OCI-LY7 (cell line): Measurements from ENCODE around the gene GJB5.

Experiments used
- EZH2phosphoT487 ChIP-seq: fragments of 200-600 bp; sonication (generic); IDR thresholded peaks from 2 replicates; pipeline ENCODE4 v1.6.1; 2018; ENCODE audit warnings: low read depth, borderline replicate concordance, mild to moderate bottlenecking, mixed run types, antibody characterized with exemption, low read length, moderate library complexity, mixed read lengths
- TF ChIP-seq, protein P1 (sequence below): fragments of 200-600 bp; sonication (generic); conservative IDR thresholded peaks from 2 replicates; pipeline ENCODE4 v1.5.1; 2014; ENCODE audit warnings: mild to moderate bottlenecking, antibody characterized with exemption, low read length, moderate library complexity, mixed read lengths

- TF ChIP-seq, protein P1, sequence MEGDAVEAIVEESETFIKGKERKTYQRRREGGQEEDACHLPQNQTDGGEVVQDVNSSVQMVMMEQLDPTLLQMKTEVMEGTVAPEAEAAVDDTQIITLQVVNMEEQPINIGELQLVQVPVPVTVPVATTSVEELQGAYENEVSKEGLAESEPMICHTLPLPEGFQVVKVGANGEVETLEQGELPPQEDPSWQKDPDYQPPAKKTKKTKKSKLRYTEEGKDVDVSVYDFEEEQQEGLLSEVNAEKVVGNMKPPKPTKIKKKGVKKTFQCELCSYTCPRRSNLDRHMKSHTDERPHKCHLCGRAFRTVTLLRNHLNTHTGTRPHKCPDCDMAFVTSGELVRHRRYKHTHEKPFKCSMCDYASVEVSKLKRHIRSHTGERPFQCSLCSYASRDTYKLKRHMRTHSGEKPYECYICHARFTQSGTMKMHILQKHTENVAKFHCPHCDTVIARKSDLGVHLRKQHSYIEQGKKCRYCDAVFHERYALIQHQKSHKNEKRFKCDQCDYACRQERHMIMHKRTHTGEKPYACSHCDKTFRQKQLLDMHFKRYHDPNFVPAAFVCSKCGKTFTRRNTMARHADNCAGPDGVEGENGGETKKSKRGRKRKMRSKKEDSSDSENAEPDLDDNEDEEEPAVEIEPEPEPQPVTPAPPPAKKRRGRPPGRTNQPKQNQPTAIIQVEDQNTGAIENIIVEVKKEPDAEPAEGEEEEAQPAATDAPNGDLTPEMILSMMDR: no peak
- no peak for TF ChIP-seq EZH2phosphoT487
Measured at GRCh38 chr1:34758751-34759150, 3.9 kb downstream of the GJB5 start.
